22Rv1 (cell line): ENCODE data around the gene LPIN1.

ENCODE experiments used
- CTCF ChIP-seq: fragments of 450-650 bp; IDR thresholded peaks from 2 replicates; pipeline ENCODE4 v1.5.1; 2017; ENCODE audit warnings: mild to moderate bottlenecking
- ZFX ChIP-seq: fragments of 450-650 bp; IDR thresholded peaks from 2 replicates; pipeline ENCODE4 v1.6.1; 2017; ENCODE audit warnings: antibody characterized with exemption, borderline replicate concordance

GRCh38 chr2:11830708-11831301 is 84.4 kb downstream of the LPIN1 start:
- TF ChIP-seq CTCF (no peak), ZFX (no peak)
